Activated T-cell treated with anti-CD3 and anti-CD28 coated beads, Interleukin-2, amount 50 U/mL, for 4 hours (primary cell): ENCODE measurements around the gene H6PD. TPM values are rescaled to one million over a fixed set of nuclear protein-coding genes. Genes with fewer than 3 reads are reported as not detected.

Source experiments
- ATAC-seq, 2 donors: fragments of 200-7000 bp; cut with Tn5 transposase; one replicate each; pipeline ENCODE4 v1.10.0; 2021
- DNase-seq: peaks from one replicate; pipeline ENCODE4 v3.0.0-alpha.2; 2020
- H3K27me3 Mint-ChIP-seq: one replicate; pipeline ENCODE4 v1.8.0; 2021; ENCODE audit warnings: low read depth, mixed read lengths
- H3K36me3 Mint-ChIP-seq: one replicate; pipeline ENCODE4 v1.8.0; 2022; ENCODE audit warnings: mixed read lengths; ENCODE audit not compliant: insufficient read depth
- H3K4me1 Mint-ChIP-seq: one replicate; pipeline ENCODE4 v1.8.0; 2021; ENCODE audit warnings: low read depth, mixed read lengths
- H3K4me3 Mint-ChIP-seq: one replicate; pipeline ENCODE4 v1.8.0; 2021; ENCODE audit warnings: mild to moderate bottlenecking, moderate library complexity, mixed read lengths
- H3K9me3 Mint-ChIP-seq: one replicate; pipeline ENCODE4 v1.8.0; 2021; ENCODE audit warnings: mixed read lengths
- total RNA-seq, 3 donors: library from RNA; stranded (reverse); gene quantifications; one replicate each; pipeline ENCODE4 v1.2.1, GENCODE V29; 2021

The H6PD gene
- total RNA-seq, 3 donors from 2014 or later = 4.7 to 6.1 (median 5.0) TPM

GRCh38 chr1:9198538-9199361 lies 35.8 kb upstream of the H6PD start:
- Mint-ChIP-seq H3K36me3 (no peaks in the 10 kb centered on the region), H3K4me3 (no peak overlapping the region), H3K27me3 (peaks cover 66% of the 10 kb centered on the region), H3K4me1 (peaks cover 31% of the 10 kb centered on the region), H3K9me3 (no peaks in the 10 kb centered on the region)
- DNase-seq (no peak), ATAC-seq (peak; percentile 10 to 31)

GRCh38 chr1:9200441-9200840 lies 34.1 kb upstream of the H6PD start:
- H3K36me3 Mint-ChIP-seq = no peaks in the 10 kb centered on the region
- ATAC-seq = no peak
- DNase-seq = no peak
- no peak overlapping the region for H3K4me3 Mint-ChIP-seq
- peaks cover 35% of the 10 kb centered on the region for H3K4me1 Mint-ChIP-seq
- no peaks in the 10 kb centered on the region for H3K9me3 Mint-ChIP-seq
- peaks cover 80% of the 10 kb centered on the region for H3K27me3 Mint-ChIP-seq

- DNase-seq (no peak), ATAC-seq (no peak)
- H3K4me3 Mint-ChIP-seq = peak overlapping the region; percentile 31
- no peaks in the 10 kb centered on the region for H3K9me3 Mint-ChIP-seq
- H3K27me3 Mint-ChIP-seq = peaks cover 90% of the 10 kb centered on the region
- no peaks in the 10 kb centered on the region for H3K36me3 Mint-ChIP-seq
- H3K4me1 Mint-ChIP-seq = peaks cover 32% of the 10 kb centered on the region
Measured at GRCh38 chr1:9201401-9202239, 33.0 kb upstream of the H6PD start.

GRCh38 chr1:9202240-9202870 lies 32.2 kb upstream of the H6PD start:
- DNase-seq (no peak), ATAC-seq (no peak)
- no peaks in the 10 kb centered on the region for H3K9me3 Mint-ChIP-seq
- peaks cover 32% of the 10 kb centered on the region for H3K4me1 Mint-ChIP-seq
- no peaks in the 10 kb centered on the region for H3K36me3 Mint-ChIP-seq
- H3K27me3 Mint-ChIP-seq = peaks cover 91% of the 10 kb centered on the region
- H3K4me3 Mint-ChIP-seq = peak overlapping the region; percentile 31

GRCh38 chr1:9203511-9203982 lies 31.0 kb upstream of the H6PD start:
- DNase-seq = no peak
- ATAC-seq = peak; percentile 35 to 52
- Mint-ChIP-seq H3K27me3 (peaks cover 87% of the 10 kb centered on the region), H3K36me3 (no peaks in the 10 kb centered on the region), H3K4me1 (peaks cover 32% of the 10 kb centered on the region), H3K9me3 (no peaks in the 10 kb centered on the region), H3K4me3 (no peak overlapping the region)

GRCh38 chr1:9204156-9204720 lies 30.3 kb upstream of the H6PD start:
- no peaks in the 10 kb centered on the region for H3K9me3 Mint-ChIP-seq
- ATAC-seq (no peak), DNase-seq (no peak)
- H3K36me3 Mint-ChIP-seq = no peaks in the 10 kb centered on the region
- no peak overlapping the region for H3K4me3 Mint-ChIP-seq
- H3K4me1 Mint-ChIP-seq = peaks cover 32% of the 10 kb centered on the region
- H3K27me3 Mint-ChIP-seq = peaks cover 86% of the 10 kb centered on the region

GRCh38 chr1:9207086-9207485 lies 27.5 kb upstream of the H6PD start:
- no peak for DNase-seq

GRCh38 chr1:9207715-9208114 lies 26.9 kb upstream of the H6PD start:
- H3K27me3 Mint-ChIP-seq = peaks cover 65% of the 10 kb centered on the region
- no peaks in the 10 kb centered on the region for H3K36me3 Mint-ChIP-seq
- H3K9me3 Mint-ChIP-seq = no peaks in the 10 kb centered on the region
- H3K4me3 Mint-ChIP-seq = no peak overlapping the region
- ATAC-seq = no peak
- H3K4me1 Mint-ChIP-seq = peaks cover 14% of the 10 kb centered on the region
- DNase-seq = no peak

More at GRCh38 chr1:9207086-9207485, 27.5 kb upstream of the H6PD start:
- peak in 1 of 2 donors; percentile 19 for ATAC-seq
- Mint-ChIP-seq H3K4me3 (no peak overlapping the region), H3K4me1 (peaks cover 20% of the 10 kb centered on the region), H3K27me3 (peaks cover 72% of the 10 kb centered on the region), H3K36me3 (no peaks in the 10 kb centered on the region), H3K9me3 (no peaks in the 10 kb centered on the region)

- no peaks in the 10 kb centered on the region for H3K36me3 Mint-ChIP-seq
- H3K27me3 Mint-ChIP-seq = peaks cover 32% of the 10 kb centered on the region
- no peak for ATAC-seq
- no peak for DNase-seq
- H3K4me3 Mint-ChIP-seq = no peak overlapping the region
- H3K4me1 Mint-ChIP-seq = no peaks in the 10 kb centered on the region
- no peaks in the 10 kb centered on the region for H3K9me3 Mint-ChIP-seq
Measured at GRCh38 chr1:9211291-9211811, 23.2 kb upstream of the H6PD start.

GRCh38 chr1:9212735-9213134 lies 21.8 kb upstream of the H6PD start:
- DNase-seq = no peak
- Mint-ChIP-seq H3K27me3 (peaks cover 20% of the 10 kb centered on the region), H3K4me1 (no peaks in the 10 kb centered on the region), H3K9me3 (no peaks in the 10 kb centered on the region), H3K4me3 (no peak overlapping the region), H3K36me3 (no peaks in the 10 kb centered on the region)
- ATAC-seq = no peak

- Mint-ChIP-seq H3K9me3 (no peaks in the 10 kb centered on the region), H3K4me1 (no peaks in the 10 kb centered on the region), H3K36me3 (no peaks in the 10 kb centered on the region), H3K27me3 (peaks cover 15% of the 10 kb centered on the region), H3K4me3 (no peak overlapping the region)
- DNase-seq (no peak), ATAC-seq (no peak)
Measured at GRCh38 chr1:9213956-9214355, 20.6 kb upstream of the H6PD start.

GRCh38 chr1:9218917-9219316 lies 15.7 kb upstream of the H6PD start:
- Mint-ChIP-seq H3K27me3 (no peaks in the 10 kb centered on the region), H3K36me3 (no peaks in the 10 kb centered on the region), H3K4me3 (no peak overlapping the region), H3K9me3 (no peaks in the 10 kb centered on the region), H3K4me1 (no peaks in the 10 kb centered on the region)
- ATAC-seq (no peak), DNase-seq (no peak)

- no peak for ATAC-seq
- DNase-seq = no peak
Measured at GRCh38 chr1:9222846-9223625, 11.5 kb upstream of the H6PD start.

More at GRCh38 chr1:9222846-9223625, 11.5 kb upstream of the H6PD start:
- H3K27me3 Mint-ChIP-seq = peaks cover 4% of the 10 kb centered on the region
- no peaks in the 10 kb centered on the region for H3K9me3 Mint-ChIP-seq
- H3K4me3 Mint-ChIP-seq = no peak overlapping the region
- H3K4me1 Mint-ChIP-seq = no peaks in the 10 kb centered on the region
- no peaks in the 10 kb centered on the region for H3K36me3 Mint-ChIP-seq
